ENCODE results near the gene SLC7A5.
"Not testable (repeated sequence)": the region's sequence is repeated elsewhere in the genome, so short reads cannot be mapped to it uniquely, and the experiment has no call there.

SLC7A5 gene

DNA sequence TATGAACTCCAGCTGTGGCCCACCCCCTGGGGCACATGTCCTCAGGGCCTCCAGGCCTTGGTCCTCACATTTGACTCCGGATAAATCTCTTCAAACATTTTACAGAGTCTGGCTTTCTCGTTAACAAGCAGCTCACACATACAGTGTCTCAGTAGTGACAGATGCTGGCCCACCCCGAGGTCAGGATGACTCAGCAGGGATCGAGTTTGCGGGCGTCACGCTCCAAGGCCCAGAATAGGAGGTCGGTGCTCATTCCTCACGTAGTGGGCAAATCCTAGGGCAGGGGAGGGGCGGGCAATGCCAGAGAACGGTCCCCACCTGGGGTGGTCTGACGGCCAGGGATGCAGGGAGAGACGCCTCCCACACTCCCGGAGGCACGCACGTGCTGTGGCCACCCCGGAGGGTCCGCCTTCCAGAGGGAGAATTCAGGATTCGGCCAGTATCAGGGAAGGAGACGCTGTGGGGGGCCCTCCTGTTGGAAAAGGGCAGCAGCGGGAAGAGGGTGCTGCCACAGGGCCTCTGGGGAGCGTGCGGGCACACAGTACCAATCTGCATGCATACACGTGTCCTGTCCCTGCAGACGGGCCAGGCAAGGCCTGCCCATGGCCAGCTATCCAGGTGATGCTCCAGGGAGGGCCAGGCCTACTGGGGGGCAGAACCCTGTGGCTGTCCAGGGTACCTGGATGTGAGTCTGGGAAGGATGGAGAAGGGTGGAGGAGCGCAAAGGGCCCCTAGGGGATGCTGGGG, 8.6 kb downstream of the SLC7A5 start:
- no peak for DNase-seq

DNA sequence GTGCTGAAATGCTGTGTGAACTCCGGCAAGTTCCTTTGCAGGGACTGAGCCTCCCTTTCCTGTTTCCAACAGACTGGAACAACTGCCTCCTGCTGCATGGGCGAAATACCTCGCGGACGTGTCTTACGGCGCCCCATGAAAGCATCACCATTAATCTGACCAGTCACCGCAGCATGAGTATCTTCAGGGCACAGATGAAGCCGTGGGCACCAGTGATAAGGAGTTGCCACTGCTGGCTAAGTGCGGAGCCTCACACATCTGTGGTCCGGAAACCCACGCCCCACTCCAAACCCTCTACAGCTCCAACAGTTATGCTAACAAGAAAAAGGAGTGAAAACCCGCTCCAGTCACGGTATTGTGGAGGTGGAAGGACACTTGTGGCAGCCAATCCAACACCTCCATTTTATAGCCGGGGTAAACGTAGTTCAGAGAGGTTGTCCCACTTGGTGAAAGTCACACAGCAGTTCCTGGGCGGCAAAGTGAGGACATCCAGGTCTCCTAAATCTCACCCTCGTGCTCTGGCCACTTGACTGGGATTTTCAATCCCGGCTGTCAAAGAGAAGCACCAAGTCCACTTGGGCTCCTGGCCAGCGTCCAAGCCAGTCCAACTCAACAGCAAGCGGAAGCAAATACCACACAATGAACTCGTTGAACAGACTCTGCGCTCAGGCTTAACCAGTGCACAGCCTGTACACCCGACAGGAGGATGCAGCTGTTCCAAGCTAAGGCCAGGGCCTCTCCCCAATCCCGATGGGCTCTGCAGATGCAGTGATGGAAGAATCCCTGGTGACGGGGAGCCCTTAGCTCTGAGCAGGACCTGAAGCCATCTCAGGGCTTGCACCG, 10.9 kb downstream of the SLC7A5 start:
- DNase-seq = not testable (repeated sequence)

DNA sequence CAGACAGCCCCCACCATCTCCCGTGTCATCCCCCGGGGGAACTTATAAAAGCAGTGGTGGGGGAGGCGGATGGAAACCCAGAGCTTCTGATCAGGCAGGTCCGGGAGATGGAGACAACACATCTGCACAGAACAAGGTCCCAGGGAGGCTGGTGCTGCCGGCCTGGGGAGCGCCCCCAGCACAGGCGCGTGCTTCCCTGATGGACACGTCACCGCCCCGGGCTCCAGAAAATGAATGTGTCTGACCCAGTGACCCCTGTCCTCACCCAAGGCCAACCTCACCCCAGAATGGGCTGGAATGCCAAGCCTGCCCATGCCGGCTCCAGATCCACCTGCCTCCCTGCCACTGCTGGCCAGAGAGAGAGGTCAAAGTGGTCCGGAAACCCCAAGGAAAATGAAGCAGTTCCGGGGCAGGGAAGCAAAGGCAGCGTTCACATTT, 12.5 kb downstream of the SLC7A5 start:
- no peak for DNase-seq

DNA sequence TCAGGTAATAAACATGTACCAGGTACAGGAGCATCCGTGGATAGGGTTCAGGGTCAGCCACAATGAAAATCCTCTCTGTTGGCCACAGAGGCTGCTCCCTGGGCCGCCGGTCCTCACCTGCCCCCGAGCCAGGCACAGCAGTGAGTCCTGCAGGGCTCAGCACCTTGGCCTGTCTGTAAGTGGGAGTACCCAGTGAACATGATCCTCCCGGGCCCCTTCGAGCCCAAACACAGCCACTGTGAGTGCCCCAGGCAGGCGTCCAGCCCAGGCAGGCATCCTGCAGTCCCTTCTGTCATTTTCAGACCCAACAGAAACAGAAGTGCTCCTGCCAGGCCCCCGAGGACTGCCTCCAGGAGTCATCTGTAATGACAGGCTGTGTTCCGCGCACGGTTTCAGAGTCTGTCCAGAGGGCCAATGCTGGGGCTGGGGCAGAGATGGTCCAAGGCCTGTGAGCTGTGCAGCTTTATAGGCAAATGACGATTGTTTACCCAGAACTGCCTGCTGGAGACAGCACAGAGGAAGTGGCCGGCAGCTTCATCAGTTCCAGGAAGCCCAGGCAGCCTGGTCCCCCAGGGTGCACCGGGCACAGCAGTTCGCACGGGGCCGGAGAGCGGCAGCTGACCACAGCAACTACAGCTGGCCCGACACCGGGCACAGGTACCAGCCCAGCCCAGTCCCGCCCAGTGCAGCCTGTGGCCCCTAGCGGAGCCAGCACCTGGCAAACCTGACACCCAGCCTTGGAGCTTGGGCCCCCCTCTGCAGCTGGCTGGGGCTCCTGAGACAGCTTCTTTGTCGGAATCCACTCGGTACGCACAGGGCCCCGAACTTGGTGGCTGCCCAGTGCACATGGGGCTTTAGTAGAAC, 13.2 kb downstream of the SLC7A5 start:
- DNase-seq = no peak

- DNase-seq = no peak
These were observed 14.2 kb downstream of the SLC7A5 start for GRCh38 chr16:87854907-87855683.

DNA sequence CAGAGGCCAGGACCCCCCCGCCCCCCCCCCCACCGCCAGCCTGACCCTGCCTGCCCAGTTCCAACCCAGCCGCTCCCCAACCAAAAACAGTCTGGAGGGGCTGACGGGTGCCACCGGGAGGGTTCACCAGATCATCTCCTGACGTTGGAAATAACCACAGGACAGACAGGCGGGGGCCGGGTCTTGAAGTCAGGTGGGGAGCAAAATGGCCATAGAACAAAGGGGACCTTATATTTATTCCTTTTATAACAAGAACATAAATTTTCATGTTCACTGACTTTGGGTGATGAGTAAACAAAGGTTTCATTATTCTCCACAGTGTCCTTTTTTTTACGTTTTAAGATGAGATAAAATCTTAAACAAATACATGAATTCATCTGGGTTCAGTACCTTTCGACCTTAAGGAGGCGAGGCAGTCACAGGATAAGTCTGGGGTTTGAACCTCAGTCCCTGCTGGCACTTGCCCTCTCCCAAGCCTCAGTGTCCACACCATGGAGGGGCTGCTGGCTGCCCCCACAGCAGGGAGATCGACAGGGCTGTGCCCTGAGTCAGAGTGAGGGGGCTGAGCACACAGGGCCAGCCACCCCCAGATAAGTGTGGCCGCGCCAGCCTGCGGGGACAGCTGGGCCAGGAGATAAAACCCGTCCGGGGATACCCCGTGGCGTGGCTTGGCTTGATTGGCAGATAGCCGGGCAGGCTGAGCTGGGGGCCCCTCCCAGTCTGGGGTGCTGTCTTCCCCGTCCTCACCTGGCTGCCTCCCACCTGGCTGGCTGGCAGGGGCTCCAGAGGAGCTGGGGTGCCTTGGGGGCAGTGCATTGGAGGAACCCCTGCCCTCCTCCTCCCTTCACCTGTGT, 15.0 kb downstream of the SLC7A5 start:
- DNase-seq = no peak

- peak; percentile 80 to 84 for DNase-seq
These were observed 15.8 kb downstream of the SLC7A5 start for GRCh38 chr16:87853411-87854052.

- DNase-seq = no peak
These were observed 17.7 kb downstream of the SLC7A5 start for GRCh38 chr16:87851601-87852000.

GRCh38 chr16:87851141-87851587, 18.1 kb downstream of the SLC7A5 start:
- no peak for DNase-seq

GRCh38 chr16:87850009-87851006, 19.0 kb downstream of the SLC7A5 start:
- peak; percentile 14 to 29 for DNase-seq

DNA sequence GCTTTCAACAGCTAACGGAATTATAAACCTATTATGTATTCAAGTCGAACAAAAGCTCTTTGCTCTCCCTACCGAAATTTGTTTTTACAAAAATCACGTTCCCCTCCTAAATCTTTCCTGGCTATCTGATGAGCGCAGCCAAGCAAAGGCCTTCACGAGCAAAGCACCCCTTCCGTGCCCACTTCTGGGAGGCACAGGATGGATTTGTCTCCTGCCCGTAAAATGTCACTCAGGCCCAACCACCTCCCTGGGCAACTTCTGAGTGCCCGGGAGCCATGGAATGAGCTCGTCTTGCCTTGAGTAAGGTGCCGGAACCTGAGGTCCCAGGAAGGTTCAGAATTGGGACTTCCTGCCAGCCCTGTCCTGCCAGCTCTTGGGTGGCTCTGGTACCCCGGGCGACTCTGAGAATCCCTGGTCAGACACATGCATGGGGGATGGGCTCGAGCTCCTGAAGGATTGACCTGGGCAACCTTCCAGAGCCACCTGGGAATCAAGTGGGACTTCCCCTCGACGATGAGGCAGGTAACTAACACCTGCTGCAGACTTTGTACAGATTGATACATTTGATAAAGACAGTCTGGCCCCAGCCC, 19.8 kb downstream of the SLC7A5 start:
- DNase-seq = no peak

- DNase-seq = no peak
These were observed 20.5 kb downstream of the SLC7A5 start for GRCh38 chr16:87848676-87849345.

DNA sequence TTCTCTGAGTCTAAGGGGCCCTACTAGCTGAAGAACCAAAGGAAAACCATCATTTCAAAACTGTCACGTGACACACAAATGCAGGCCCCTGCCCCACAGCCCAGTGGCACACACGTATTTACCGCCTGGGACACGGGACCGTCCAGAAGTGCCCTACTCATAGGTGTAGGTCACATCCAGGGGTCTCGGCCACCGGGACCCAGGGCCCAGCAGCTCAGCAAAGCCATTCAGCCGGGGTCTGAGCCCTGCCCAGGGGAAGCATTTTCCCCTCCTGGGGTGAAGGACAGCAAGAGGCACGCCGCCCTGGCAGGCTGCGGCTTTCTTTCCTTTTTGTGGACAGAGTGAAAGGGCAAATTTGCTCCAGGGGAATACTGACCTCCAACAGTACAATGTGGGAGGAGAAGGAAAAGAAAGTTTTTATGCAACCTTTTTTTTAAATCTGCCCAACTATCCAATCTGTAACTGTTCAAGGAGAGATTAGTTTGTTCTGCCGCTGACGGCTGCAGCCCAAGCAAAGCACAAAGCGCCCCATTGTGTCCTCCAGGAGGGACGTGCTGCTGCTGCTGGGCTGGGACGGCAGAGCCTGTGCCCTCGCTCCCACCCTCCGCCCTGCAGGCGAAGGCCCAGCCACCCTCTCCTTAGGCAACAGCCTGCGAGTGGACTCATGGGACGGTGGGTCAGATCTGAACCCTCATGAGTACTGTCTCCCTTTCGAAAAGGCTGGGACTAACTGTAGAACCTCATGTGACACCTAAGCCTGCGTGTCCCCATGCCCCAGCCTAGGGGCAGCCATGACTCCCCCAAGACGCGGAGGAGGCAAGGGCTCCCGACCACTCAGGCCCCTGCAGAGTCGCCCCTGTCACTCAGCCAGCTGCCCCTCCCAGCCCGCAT, 21.3 kb downstream of the SLC7A5 start:
- no peak for DNase-seq

- no peak for DNase-seq
These were observed 21.9 kb downstream of the SLC7A5 start for GRCh38 chr16:87847467-87847784.

- DNase-seq = no peak
These were observed 22.4 kb downstream of the SLC7A5 start for GRCh38 chr16:87846705-87847466.

GRCh38 chr16:87845807-87846619, 23.3 kb downstream of the SLC7A5 start:
- DNase-seq = no peak

Measured in AML-193 (cell line).